Nephron (organoid): Measurements from ENCODE around the gene PLEKHG4.

Experiments
- H3K27ac Mint-ChIP-seq, 3 experiments: 2 replicates each; pipeline ENCODE4 v1.8.0; 2020; ENCODE audit warnings: mixed read lengths in 3 of 3, mild to moderate bottlenecking in 2 of 3, moderate library complexity in 1 of 3
- H3K27me3 Mint-ChIP-seq: 2 replicates; pipeline ENCODE4 v1.8.0; 2021; ENCODE audit warnings: low read depth, mild to moderate bottlenecking, moderate library complexity, mixed read lengths
- H3K36me3 Mint-ChIP-seq: 2 replicates; pipeline ENCODE4 v1.8.0; 2020; ENCODE audit warnings: low read depth, mixed read lengths
- H3K4me1 Mint-ChIP-seq: 2 replicates; pipeline ENCODE4 v1.8.0; 2020; ENCODE audit warnings: mixed read lengths
- H3K4me3 Mint-ChIP-seq, 3 experiments: 2 replicates each; pipeline ENCODE4 v1.8.0; 2020; ENCODE audit warnings: mild to moderate bottlenecking in 3 of 3, mixed read lengths in 3 of 3, moderate library complexity in 2 of 3
- H3K9me3 Mint-ChIP-seq: 2 replicates; pipeline ENCODE4 v1.8.0; 2020; ENCODE audit warnings: mixed read lengths
- CTCF ChIP-seq, 3 experiments: fragments of 200-600 bp; sonication (generic); IDR thresholded peaks; one replicate each; pipeline ENCODE4 v1.5.0; 2021; ENCODE audit warnings: antibody characterized with exemption in 3 of 3; ENCODE audit not compliant: unreplicated experiment in 3 of 3

The PLEKHG4 gene

GRCh38 chr16:67279296-67280089, at the start of gene PLEKHG4:
Gene PLEKHG4, plus strand, starts transcription at chr16:67279532. Its CDS starts 513 bp downstream, at chr16:67280045.
- TF ChIP-seq CTCF (IDR thresholded peaks at IDR 0.05; ENCODE audit: unreplicated experiment in 3 of 3), result peak; percentile 69 to 82 (median 72)
- H3K27me3 Mint-ChIP-seq, result peaks cover 3% of the 10 kb centered on the region
- peak within 1 kb of the TSS; percentile 74 to 81 (median 77) for H3K4me3 Mint-ChIP-seq
- peaks cover 10% of the 10 kb centered on the region for H3K4me1 Mint-ChIP-seq
- no peaks in the 10 kb centered on the region for H3K36me3 Mint-ChIP-seq
- H3K27ac Mint-ChIP-seq, result no peak within 1 kb of the TSS
- no peaks in the 10 kb centered on the region for H3K9me3 Mint-ChIP-seq

- no peaks in the 10 kb centered on the region for H3K9me3 Mint-ChIP-seq
- H3K4me3 Mint-ChIP-seq, result peak overlapping the region; percentile 99 to 100 (median 99)
- peaks cover 25% of the 10 kb centered on the region for H3K4me1 Mint-ChIP-seq
- no peaks in the 10 kb centered on the region for H3K27me3 Mint-ChIP-seq
- TF ChIP-seq CTCF (IDR thresholded peaks at IDR 0.05; ENCODE audit: unreplicated experiment in 3 of 3), result no peak
- peaks cover 18% of the 10 kb centered on the region for H3K36me3 Mint-ChIP-seq
- H3K27ac Mint-ChIP-seq, result no peak overlapping the region
Observed at GRCh38 chr16:67229906-67230808, 49.2 kb upstream of the PLEKHG4 start.

- peaks cover 18% of the 10 kb centered on the region for H3K4me1 Mint-ChIP-seq
- H3K36me3 Mint-ChIP-seq, result peaks cover 20% of the 10 kb centered on the region
- TF ChIP-seq CTCF (IDR thresholded peaks at IDR 0.05; ENCODE audit: unreplicated experiment in 3 of 3), result no peak
- H3K27me3 Mint-ChIP-seq, result no peaks in the 10 kb centered on the region
- no peak overlapping the region for H3K27ac Mint-ChIP-seq
- H3K9me3 Mint-ChIP-seq, result no peaks in the 10 kb centered on the region
- H3K4me3 Mint-ChIP-seq, result no peak overlapping the region
Observed at GRCh38 chr16:67230809-67231660, 48.3 kb upstream of the PLEKHG4 start.

GRCh38 chr16:67233596-67233995, 45.7 kb upstream of the PLEKHG4 start:
- no peaks in the 10 kb centered on the region for H3K27me3 Mint-ChIP-seq
- no peaks in the 10 kb centered on the region for H3K4me1 Mint-ChIP-seq
- peaks cover 27% of the 10 kb centered on the region for H3K36me3 Mint-ChIP-seq
- no peak for TF ChIP-seq CTCF (IDR thresholded peaks at IDR 0.05; ENCODE audit: unreplicated experiment in 3 of 3)
- H3K9me3 Mint-ChIP-seq, result no peaks in the 10 kb centered on the region
- H3K4me3 Mint-ChIP-seq, result no peak overlapping the region
- no peak overlapping the region for H3K27ac Mint-ChIP-seq

- no peak overlapping the region for H3K4me3 Mint-ChIP-seq
- H3K36me3 Mint-ChIP-seq, result peaks cover 24% of the 10 kb centered on the region
- no peak overlapping the region for H3K27ac Mint-ChIP-seq
- no peaks in the 10 kb centered on the region for H3K4me1 Mint-ChIP-seq
- no peaks in the 10 kb centered on the region for H3K27me3 Mint-ChIP-seq
- no peaks in the 10 kb centered on the region for H3K9me3 Mint-ChIP-seq
- no peak for TF ChIP-seq CTCF (IDR thresholded peaks at IDR 0.05; ENCODE audit: unreplicated experiment in 3 of 3)
Observed at GRCh38 chr16:67234180-67234597, 45.1 kb upstream of the PLEKHG4 start.
